Upper lobe of right lung (tissue), 1 donor: ENCODE measurements around the gene ACOT7. TPM values are rescaled to one million over a fixed set of nuclear protein-coding genes. Genes with fewer than 3 reads are reported as not detected.

Source experiments
- ATAC-seq: fragments of 200-7000 bp; cut with Tn5 transposase; one replicate; pipeline ENCODE4 v1.9.1; 2020; ENCODE audit warnings: mild to moderate bottlenecking, moderate library complexity
- DNase-seq: peaks from one replicate; pipeline ENCODE4 v3.0.0-alpha.2; 2020
- H3K27ac ChIP-seq: fragments of 200-600 bp; one replicate; pipeline ENCODE4 v1.8.0; 2022
- H3K27me3 ChIP-seq: fragments of 200-600 bp; one replicate; pipeline ENCODE4 v1.8.0; 2022; ENCODE audit warnings: mild to moderate bottlenecking
- H3K36me3 ChIP-seq: fragments of 200-600 bp; one replicate; pipeline ENCODE4 v1.8.0; 2022
- H3K4me1 ChIP-seq: fragments of 200-600 bp; one replicate; pipeline ENCODE4 v1.8.0; 2022
- H3K4me3 ChIP-seq: fragments of 200-600 bp; one replicate; pipeline ENCODE4 v1.8.0; 2022; ENCODE audit warnings: mild to moderate bottlenecking
- H3K9me3 ChIP-seq: fragments of 200-600 bp; one replicate; pipeline ENCODE4 v1.8.0; 2022
- intact Hi-C: fragments of 100-400 bp; cut with DNase I; formaldehyde crosslinking; loops from one replicate; pipeline ENCODE4 v1.11.0; 2022
- total RNA-seq: library from RNA; stranded (reverse); fragmentation: NEBNext Ultra II Directional; extraction: Animal tissue kit (Norgen Biotek cat#: 25700); gene quantifications from one replicate; pipeline ENCODE4 v1.2.1, GENCODE V29; 2021
- TF ChIP-seq, protein P1 (sequence below): fragments of 200-600 bp; IDR thresholded peaks from one replicate; pipeline ENCODE4 v1.8.0; 2022; ENCODE audit warnings: antibody characterized with exemption
- donor health status: DM: no; HTN: yes; CAD: no; lungs with severe emphysema.

The ACOT7 gene
- total RNA-seq, 1 donor from 2014 or later: 22.8 TPM

- DNase-seq: no peak
- Histone ChIP-seq H3K27me3 (peaks cover 49% of the 10 kb centered on the region), H3K4me3 (no peak overlapping the region), H3K27ac (no peak overlapping the region), H3K9me3 (no peaks in the 10 kb centered on the region), H3K4me1 (peaks cover 17% of the 10 kb centered on the region), H3K36me3 (no peaks in the 10 kb centered on the region)
- intact Hi-C loops: no loop called here
- ATAC-seq: no peak
- TF ChIP-seq, protein P1, sequence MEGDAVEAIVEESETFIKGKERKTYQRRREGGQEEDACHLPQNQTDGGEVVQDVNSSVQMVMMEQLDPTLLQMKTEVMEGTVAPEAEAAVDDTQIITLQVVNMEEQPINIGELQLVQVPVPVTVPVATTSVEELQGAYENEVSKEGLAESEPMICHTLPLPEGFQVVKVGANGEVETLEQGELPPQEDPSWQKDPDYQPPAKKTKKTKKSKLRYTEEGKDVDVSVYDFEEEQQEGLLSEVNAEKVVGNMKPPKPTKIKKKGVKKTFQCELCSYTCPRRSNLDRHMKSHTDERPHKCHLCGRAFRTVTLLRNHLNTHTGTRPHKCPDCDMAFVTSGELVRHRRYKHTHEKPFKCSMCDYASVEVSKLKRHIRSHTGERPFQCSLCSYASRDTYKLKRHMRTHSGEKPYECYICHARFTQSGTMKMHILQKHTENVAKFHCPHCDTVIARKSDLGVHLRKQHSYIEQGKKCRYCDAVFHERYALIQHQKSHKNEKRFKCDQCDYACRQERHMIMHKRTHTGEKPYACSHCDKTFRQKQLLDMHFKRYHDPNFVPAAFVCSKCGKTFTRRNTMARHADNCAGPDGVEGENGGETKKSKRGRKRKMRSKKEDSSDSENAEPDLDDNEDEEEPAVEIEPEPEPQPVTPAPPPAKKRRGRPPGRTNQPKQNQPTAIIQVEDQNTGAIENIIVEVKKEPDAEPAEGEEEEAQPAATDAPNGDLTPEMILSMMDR: no peak
These were observed 154.3 kb downstream of the ACOT7 start for GRCh38 chr1:6239213-6239752.

- peaks cover 17% of the 10 kb centered on the region for H3K36me3 ChIP-seq
- no peak overlapping the region for H3K27ac ChIP-seq
- ATAC-seq: no peak
- H3K4me1 ChIP-seq: peaks cover 17% of the 10 kb centered on the region
- H3K9me3 ChIP-seq: no peaks in the 10 kb centered on the region
- TF ChIP-seq, protein P1: no peak
- no peak for DNase-seq
- H3K27me3 ChIP-seq: peaks cover 30% of the 10 kb centered on the region
- intact Hi-C loops: no loop called here
- H3K4me3 ChIP-seq: no peak overlapping the region
These were observed 156.5 kb downstream of the ACOT7 start for GRCh38 chr1:6237093-6237492.

GRCh38 chr1:6235296-6235677 is 158.3 kb downstream of the ACOT7 start:
- TF ChIP-seq, protein P1: no peak
- intact Hi-C loops: no loop called here
- ATAC-seq (peak; percentile 8), DNase-seq (peak; percentile 73)
- Histone ChIP-seq H3K4me3 (peak overlapping the region; percentile 78), H3K36me3 (peaks cover 33% of the 10 kb centered on the region), H3K27ac (peak overlapping the region; percentile 36), H3K9me3 (no peaks in the 10 kb centered on the region), H3K4me1 (peaks cover 11% of the 10 kb centered on the region), H3K27me3 (peaks cover 12% of the 10 kb centered on the region)

GRCh38 chr1:6234502-6235295 is 158.9 kb downstream of the ACOT7 start:
- no peaks in the 10 kb centered on the region for H3K9me3 ChIP-seq
- intact Hi-C loops: no loop called here
- H3K27me3 ChIP-seq: peaks cover 6% of the 10 kb centered on the region
- H3K27ac ChIP-seq: peak overlapping the region; percentile 36
- H3K4me3 ChIP-seq: peak overlapping the region; percentile 78
- DNase-seq: no peak
- TF ChIP-seq, protein P1: no peak
- peaks cover 39% of the 10 kb centered on the region for H3K36me3 ChIP-seq
- peaks cover 11% of the 10 kb centered on the region for H3K4me1 ChIP-seq
- no peak for ATAC-seq

GRCh38 chr1:6233376-6233775 is 160.2 kb downstream of the ACOT7 start:
- Histone ChIP-seq H3K4me3 (no peak overlapping the region), H3K27ac (no peak overlapping the region), H3K4me1 (peaks cover 11% of the 10 kb centered on the region), H3K9me3 (no peaks in the 10 kb centered on the region), H3K36me3 (peaks cover 50% of the 10 kb centered on the region), H3K27me3 (no peaks in the 10 kb centered on the region)
- TF ChIP-seq, protein P1: no peak
- intact Hi-C loops: no loop called here
- DNase-seq (no peak), ATAC-seq (no peak)
